SK-N-DZ (cell line): Measurements from ENCODE around the gene GRPEL2.
"Not testable (repeated sequence)": the region's sequence is repeated elsewhere in the genome, so short reads cannot be mapped to it uniquely, and the experiment has no call there.

Source experiments
- DNase-seq: peaks from one replicate; pipeline ENCODE4 v3.0.0-alpha.2; 2015; ENCODE audit warnings: low spot score

Gene GRPEL2

DNA sequence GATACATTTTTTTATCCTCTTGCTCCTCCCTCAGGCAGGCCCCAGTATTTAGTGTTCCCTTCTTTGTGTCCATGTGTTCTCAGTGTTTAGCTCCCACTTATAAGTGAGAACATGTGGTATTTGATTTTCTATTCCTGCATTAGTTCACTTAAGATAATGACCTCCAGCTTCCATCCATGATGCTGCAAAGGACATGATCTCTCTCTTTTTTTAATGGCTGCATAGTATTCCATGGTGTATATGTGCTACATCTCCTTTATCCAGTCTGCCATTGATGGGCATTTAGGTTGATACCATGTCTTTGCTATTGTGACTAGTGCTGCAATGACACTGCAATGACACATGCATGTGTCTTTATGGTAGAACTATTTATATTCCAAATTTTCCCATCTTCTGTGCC is 49.7 kb downstream of the GRPEL2 start:
- not testable (repeated sequence) for DNase-seq

DNA sequence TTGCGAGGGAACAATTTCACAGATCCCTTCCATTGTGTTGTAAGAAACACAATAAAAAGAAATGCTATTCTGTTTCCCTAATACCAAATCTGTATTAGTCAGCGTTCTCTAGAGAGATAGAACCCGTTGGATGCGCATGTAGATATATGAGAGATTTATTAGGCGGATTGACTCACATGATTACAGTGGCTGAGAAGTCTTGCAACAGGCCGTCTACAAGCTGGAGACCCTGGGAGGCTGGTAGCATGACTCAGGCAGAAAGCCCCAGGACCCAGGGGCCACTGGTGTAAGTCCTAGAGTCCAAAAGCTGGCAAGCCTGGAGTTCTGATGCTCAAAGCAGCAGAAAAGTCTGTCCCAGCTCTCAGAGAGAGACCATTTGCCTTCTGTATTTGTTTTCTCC is 52.2 kb downstream of the GRPEL2 start:
- DNase-seq = no peak

DNA sequence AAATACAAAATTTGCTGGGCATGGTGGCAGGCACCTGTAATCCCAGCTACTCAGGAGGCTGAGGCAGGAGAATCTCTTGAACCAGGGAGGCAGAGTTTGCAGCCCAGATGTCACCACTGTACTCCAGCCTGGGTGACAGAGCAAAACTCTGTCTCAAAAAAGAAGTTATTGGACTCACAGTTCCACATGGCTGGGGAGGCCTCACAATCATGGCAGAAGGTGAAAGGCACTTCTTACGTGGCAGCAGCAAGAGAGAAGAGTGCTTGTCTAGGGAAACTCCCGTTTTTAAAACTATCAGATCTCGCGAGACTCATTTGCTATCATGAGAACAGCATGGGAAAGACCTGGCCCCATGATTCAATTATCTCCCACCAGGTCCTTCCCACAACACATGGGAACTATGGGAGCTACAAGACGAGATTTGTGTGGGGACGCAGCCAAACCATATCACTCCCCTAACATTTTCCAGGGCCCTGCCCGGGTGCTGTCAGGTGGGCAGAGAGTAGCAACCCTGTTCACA is 53.5 kb downstream of the GRPEL2 start:
- DNase-seq = peak; percentile 76

DNA sequence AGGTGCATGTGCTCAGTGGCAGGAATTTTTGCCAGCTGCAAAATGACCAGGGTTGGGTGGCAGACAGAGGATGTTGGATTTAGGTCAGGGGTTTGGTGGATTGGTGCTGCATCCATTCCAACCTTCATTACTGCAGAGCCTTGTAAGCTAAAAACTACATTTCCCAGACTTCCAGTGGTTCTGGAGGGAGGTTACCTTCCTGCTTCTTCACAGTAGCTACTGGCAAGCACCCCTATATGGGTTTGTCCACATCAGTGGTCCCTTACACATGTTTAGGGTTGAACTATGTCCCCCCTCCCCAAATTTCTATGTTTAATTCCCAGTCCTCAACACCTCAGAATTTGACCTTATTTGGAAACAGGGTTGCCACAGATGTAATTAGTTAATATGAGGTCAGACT is 54.5 kb downstream of the GRPEL2 start:
- peak; percentile 74 for DNase-seq

DNA sequence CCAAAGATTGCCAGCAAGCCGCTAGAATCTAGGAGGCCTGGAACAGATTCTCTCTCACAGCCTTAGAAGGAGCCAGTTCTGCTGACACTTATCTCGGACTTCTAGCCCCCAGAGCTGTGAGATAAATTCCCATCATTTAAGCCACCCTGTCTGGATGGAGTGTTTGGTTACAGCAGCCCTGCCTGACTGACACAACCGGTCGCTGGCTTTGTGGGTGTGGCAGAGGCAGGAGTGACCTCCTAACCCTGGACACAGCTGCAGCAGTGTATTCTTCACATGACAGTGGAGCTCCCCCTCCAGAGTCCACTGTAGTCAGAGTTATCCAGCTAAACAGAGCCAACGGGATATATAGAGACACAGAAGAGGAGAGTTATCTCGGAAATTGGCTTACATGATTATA is 55.0 kb downstream of the GRPEL2 start:
- DNase-seq = peak; percentile 78

DNA sequence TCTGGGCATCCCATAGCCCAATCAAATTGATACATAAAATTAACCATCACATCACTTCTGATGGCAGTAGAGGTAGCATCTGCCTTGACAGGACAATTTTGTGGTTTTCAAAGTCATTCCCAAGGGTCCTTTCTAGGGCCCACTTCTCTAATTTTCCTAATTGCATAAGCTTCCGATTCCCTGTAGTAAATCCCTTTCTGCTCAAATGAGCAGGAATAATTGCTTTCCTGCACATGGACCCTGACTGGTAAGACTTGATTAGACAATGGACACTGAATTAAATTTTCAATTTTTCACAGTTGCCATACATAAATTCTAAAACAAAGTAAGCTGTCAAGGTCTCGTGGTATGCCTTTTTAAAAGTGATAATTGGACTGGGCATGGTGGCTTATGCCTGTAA is 55.8 kb downstream of the GRPEL2 start:
- no peak for DNase-seq

DNA sequence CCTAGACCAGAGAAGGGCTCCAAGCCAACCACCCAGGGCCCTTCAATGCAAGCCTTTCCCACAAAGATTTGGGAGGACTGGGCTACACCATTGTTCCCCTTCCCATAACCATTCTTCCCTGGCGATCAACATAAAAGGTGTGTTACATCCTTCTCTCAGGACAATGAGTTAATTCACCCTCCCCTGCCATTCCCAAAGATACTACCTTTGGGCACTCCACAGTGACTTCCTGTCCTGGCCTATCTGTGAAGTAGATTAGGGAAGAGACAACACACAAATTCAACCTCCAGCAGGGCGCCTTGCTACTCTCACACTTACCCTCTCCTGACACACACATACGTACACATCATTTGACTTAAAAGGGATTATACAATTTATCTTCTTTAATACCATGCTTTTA is 57.0 kb downstream of the GRPEL2 start:
- DNase-seq = no peak
